ENCODE measurements around the gene CHRDL2.
A peak's percentile ranks its signal among the peaks of the same experiment; 100 is the strongest.
"Not testable (repeated sequence)": the region's sequence is repeated elsewhere in the genome, so short reads cannot be mapped to it uniquely, and the experiment has no call there.

The CHRDL2 gene

GRCh38 chr11:74731301-74732094 is at the start of gene CHRDL2:
Gene CHRDL2 (minus strand): TSS chr11:74731426. CDS start chr11:74730888, 538 bp downstream.
- DNase-seq (ENCODE audit: low spot score): no peak

- DNase-seq (ENCODE audit: low spot score): no peak
Observed at GRCh38 chr11:74780248-74781005, 49.2 kb upstream of the CHRDL2 start.

GRCh38 chr11:74778581-74778980 is 47.4 kb upstream of the CHRDL2 start:
- DNase-seq (ENCODE audit: low spot score): no peak

- no peak for DNase-seq (ENCODE audit: low spot score)
Observed at GRCh38 chr11:74777877-74778276, 46.7 kb upstream of the CHRDL2 start.

GRCh38 chr11:74777038-74777437 is 45.8 kb upstream of the CHRDL2 start:
- DNase-seq (ENCODE audit: low spot score): no peak

GRCh38 chr11:74776546-74776945 is 45.3 kb upstream of the CHRDL2 start:
- DNase-seq (ENCODE audit: low spot score): no peak

GRCh38 chr11:74775762-74776161 is 44.5 kb upstream of the CHRDL2 start:
- DNase-seq (ENCODE audit: low spot score): no peak

- no peak for DNase-seq (ENCODE audit: low spot score)
Observed at GRCh38 chr11:74773476-74773875, 42.2 kb upstream of the CHRDL2 start.

GRCh38 chr11:74771139-74771538 is 39.9 kb upstream of the CHRDL2 start:
- DNase-seq (ENCODE audit: low spot score): no peak

GRCh38 chr11:74770456-74770855 is 39.2 kb upstream of the CHRDL2 start:
- no peak for DNase-seq (ENCODE audit: low spot score)

- DNase-seq (ENCODE audit: low spot score): no peak
Observed at GRCh38 chr11:74769055-74769707, 38.0 kb upstream of the CHRDL2 start.

GRCh38 chr11:74768172-74768651 is 37.0 kb upstream of the CHRDL2 start:
- not testable (repeated sequence) for DNase-seq (ENCODE audit: low spot score)

GRCh38 chr11:74766905-74767304 is 35.7 kb upstream of the CHRDL2 start:
- DNase-seq (ENCODE audit: low spot score): no peak

GRCh38 chr11:74756571-74756970 is 25.3 kb upstream of the CHRDL2 start:
- no peak for DNase-seq (ENCODE audit: low spot score)

- no peak for DNase-seq (ENCODE audit: low spot score)
Observed at GRCh38 chr11:74755395-74755995, 24.3 kb upstream of the CHRDL2 start.

GRCh38 chr11:74754507-74755252 is 23.5 kb upstream of the CHRDL2 start:
- no peak for DNase-seq (ENCODE audit: low spot score)

GRCh38 chr11:74751303-74751702 is 20.1 kb upstream of the CHRDL2 start:
- no peak for DNase-seq (ENCODE audit: low spot score)

- DNase-seq (ENCODE audit: low spot score): not testable (repeated sequence)
Observed at GRCh38 chr11:74750598-74750997, 19.4 kb upstream of the CHRDL2 start.

GRCh38 chr11:74749965-74750296 is 18.7 kb upstream of the CHRDL2 start:
- DNase-seq (ENCODE audit: low spot score): no peak

- DNase-seq (ENCODE audit: low spot score): peak; percentile 31
Observed at GRCh38 chr11:74749127-74749964, 18.1 kb upstream of the CHRDL2 start.

All from CD4-positive, alpha-beta T cell treated with Interleukin-15 for 4 hours (primary cell).